Endothelial cell of umbilical vein (primary cell): ENCODE data around the gene THEMIS. TPM values are rescaled to one million over a fixed set of nuclear protein-coding genes. Genes with fewer than 3 reads are reported as not detected.

Experiments
- BruUV-seq: library from RNA; stranded (reverse); fragments of 400-500 nt; replicated peaks from 2 replicates; lab custom pipeline; 2021; lab: Mats Ljungman, UMichigan
- CTCF ChIA-PET: fragments of 300-600, 350-600 bp; sonication (Branson Sonifier 250); formaldehyde crosslinking; loops from one replicate; lab custom pipeline; 2021; ENCODE audit warnings: antibody characterized with exemption, inconsistent platforms; lab: Charles Lee
- POLR2A ChIA-PET: fragments of 300-600, 350-600 bp; sonication (Branson Sonifier 250); formaldehyde crosslinking; loops from one replicate; lab custom pipeline; 2021; ENCODE audit warnings: antibody characterized with exemption, inconsistent platforms; lab: Charles Lee
- DNase-seq: peaks from one replicate; pipeline ENCODE4 v3.0.0-alpha.2; 2011; ENCODE audit warnings: low read depth, low spot score
- FAIRE-seq: peaks from 2 replicates; lab custom pipeline; 2011; peaks lifted over from hg19 to GRCh38; lab: Jason Lieb, UNC
- H2AFZ ChIP-seq: 2 replicates; pipeline ENCODE4 v1.6.0; 2012; ENCODE audit warnings: low read depth, low read length, control low read depth, inconsistent platforms
- H3K27ac ChIP-seq: 2 replicates; pipeline ENCODE4 v1.5.1; 2011; ENCODE audit warnings: low read depth, mild to moderate bottlenecking, control low read depth, low read length, moderate library complexity; ENCODE audit not compliant: insufficient read depth
- H3K27me3 ChIP-seq, 2 experiments: 2 replicates each; pipeline versions ENCODE4 v1.6.0 to v1.6.1; 2011; ENCODE audit warnings: low read length in 2 of 2, mixed read lengths in 1 of 2; ENCODE audit not compliant: control insufficient read depth in 2 of 2, insufficient read depth in 2 of 2
- H3K36me3 ChIP-seq, 2 experiments: 2 replicates in 1 of 2; 3 replicates in 1 of 2; pipeline ENCODE4 v1.5.1; 2011; ENCODE audit warnings: low read length in 2 of 2, mild to moderate bottlenecking in 1 of 2, moderate library complexity in 1 of 2; ENCODE audit not compliant: control insufficient read depth in 2 of 2, insufficient read depth in 2 of 2; ENCODE audit errors: extremely low read depth in 1 of 2
- H3K4me1 ChIP-seq: 3 replicates; pipeline ENCODE4 v1.5.1; 2011; ENCODE audit warnings: mild to moderate bottlenecking, low read length; ENCODE audit not compliant: control insufficient read depth, insufficient read depth; ENCODE audit errors: extremely low read depth
- H3K4me2 ChIP-seq: 2 replicates; pipeline ENCODE4 v1.6.1; 2011; ENCODE audit warnings: low read length, control low read depth, mixed read lengths; ENCODE audit not compliant: insufficient read depth
- H3K4me3 ChIP-seq, 3 experiments: fragments of 200-600 bp in 1 of 3; sonication (generic), shearing (Covaris generic) in 1 of 3; replicated peaks in 1 of 3; 2 replicates each; pipeline ENCODE4 v1.5.1; 2011 to 2016; ENCODE audit warnings: control low read depth in 3 of 3, low read length in 3 of 3, mild to moderate bottlenecking in 2 of 3, inconsistent platforms in 1 of 3, low read depth in 1 of 3, moderate library complexity in 1 of 3; ENCODE audit not compliant: insufficient read depth in 1 of 3
- H3K79me2 ChIP-seq: 2 replicates; pipeline ENCODE4 v1.6.0; 2012; ENCODE audit warnings: low read length, inconsistent platforms; ENCODE audit not compliant: control insufficient read depth, insufficient read depth
- H3K9ac ChIP-seq: replicated peaks from 2 replicates; pipeline ENCODE3; 2011; ENCODE audit warnings: low read length, control low read depth; ENCODE audit not compliant: insufficient read depth; ENCODE audit errors: extremely low read depth
- H3K9me1 ChIP-seq: replicated peaks from 3 replicates; pipeline ENCODE4 v1.6.0; 2011; ENCODE audit warnings: mild to moderate bottlenecking, low read length; ENCODE audit not compliant: control insufficient read depth, insufficient read depth; ENCODE audit errors: extremely low read depth
- H3K9me3 ChIP-seq: replicated peaks from 2 replicates; pipeline ENCODE4 v1.5.1; 2012; ENCODE audit warnings: low read length, inconsistent platforms; ENCODE audit not compliant: control insufficient read depth, insufficient read depth
- H4K20me1 ChIP-seq: replicated peaks from 2 replicates; pipeline ENCODE3; 2011; ENCODE audit warnings: mild to moderate bottlenecking, low read length; ENCODE audit not compliant: control insufficient read depth, insufficient read depth; ENCODE audit errors: extremely low read depth
- EZH2 ChIP-seq: IDR thresholded peaks from 2 replicates; pipeline ENCODE4 v1.6.1; 2012; ENCODE audit warnings: borderline replicate concordance, low read depth, mild to moderate bottlenecking, moderate library complexity, low read length, inconsistent platforms; ENCODE audit not compliant: severe bottlenecking
- FOS ChIP-seq: IDR thresholded peaks from 2 replicates; pipeline ENCODE4 v1.6.1; 2011; ENCODE audit warnings: mild to moderate bottlenecking, low read length, moderate library complexity, borderline replicate concordance; ENCODE audit not compliant: insufficient read depth
- GATA2 ChIP-seq: IDR thresholded peaks from 2 replicates; pipeline ENCODE4 v1.7.0; 2011; ENCODE audit warnings: low read depth, mild to moderate bottlenecking, moderate library complexity, mixed read lengths, low read length; ENCODE audit not compliant: insufficient read length, insufficient read depth
- JUN ChIP-seq: IDR thresholded peaks from 2 replicates; pipeline ENCODE4 v1.6.1; 2011; ENCODE audit warnings: borderline replicate concordance, low read depth; ENCODE audit not compliant: insufficient read length, insufficient read depth
- MAX ChIP-seq: IDR thresholded peaks from 2 replicates; pipeline ENCODE4 v1.6.1; 2011; ENCODE audit not compliant: insufficient read depth, insufficient read length
- MYC ChIP-seq: IDR thresholded peaks from one replicate; pipeline ENCODE4 v1.6.1; 2011; ENCODE audit warnings: mild to moderate bottlenecking, low read depth, low read length
- POLR2A ChIP-seq: IDR thresholded peaks from 2 replicates; pipeline ENCODE4 v1.6.1; 2012; ENCODE audit warnings: low read depth, mild to moderate bottlenecking, control low read depth, low read length
- POLR2AphosphoS5 ChIP-seq: IDR thresholded peaks from 2 replicates; pipeline ENCODE4 v1.6.1; 2012; ENCODE audit warnings: low read depth, mild to moderate bottlenecking, control low read depth, low read length, moderate library complexity; ENCODE audit not compliant: insufficient read depth
- dilution Hi-C: fragments of 300-500 bp; cut with MboI; formaldehyde crosslinking; loops from one replicate; pipeline ENCODE4 v1.15.0; 2019; ENCODE audit warnings: low sequenced_read_pairs; ENCODE audit not compliant: extremely low pct_ligation_motif_present
- intact Hi-C: fragments of 100-400 bp; cut with micrococcal nuclease; formaldehyde crosslinking; loops from one replicate; pipeline ENCODE4 v1.10.0; 2022
- polyA plus RNA-seq, 4 experiments: library from polyadenylated mRNA; depleted of rRNA in 3 of 4; stranded (reverse) in 3 of 4; unstranded in 1 of 4; fragments of >200 nt; gene quantifications; 2 replicates each; pipeline versions ENCODE4 v1.2.1 to v1.2.3, GENCODE V29; 2011 to 2012; ENCODE audit warnings: missing spikeins in 1 of 4
- total RNA-seq: library from RNA; stranded (reverse); gene quantifications from 2 replicates; pipeline ENCODE4 v1.2.3, GENCODE V29; 2021
- TF ChIP-seq, protein P1 (sequence below), 2 donors: IDR thresholded peaks; 1 replicate in 1 of 2; 2 replicates in 1 of 2; pipeline ENCODE4 v1.5.1; 2011; ENCODE audit warnings: low read length in 2 of 2, mild to moderate bottlenecking in 2 of 2, moderate library complexity in 2 of 2, control low read depth in 1 of 2, inconsistent platforms in 1 of 2, low read depth in 1 of 2; ENCODE audit not compliant: insufficient read depth in 1 of 2; ENCODE audit errors: extremely low read depth in 1 of 2

Gene THEMIS
- total and polyA plus RNA-seq, 2 donors (not counting 3 experiments of a cell fraction or from before 2014, with no cell fraction given): not detected

- H3K79me2 ChIP-seq: no peaks in the 10 kb centered on the region
- dilution Hi-C loops: no loop called here
- no peak overlapping the region for H3K9ac ChIP-seq
- H2AFZ ChIP-seq: no peak overlapping the region
- no TSS peak for BruUV-seq
- no peak overlapping the region for H3K4me3 ChIP-seq
- ChIA-PET POLR2A (no interaction called here), CTCF (interaction anchor here (1.4 kb wide), 1 partner anchor 998 kb away, joined by 4 read pairs; no protein-coding TSS in a partner anchor)
- H3K36me3 ChIP-seq: no peaks in the 10 kb centered on the region
- H3K9me1 ChIP-seq: no peaks in the 10 kb centered on the region
- TF ChIP-seq POLR2AphosphoS5 (no peak), MYC (no peak), GATA2 (no peak), FOS (no peak), JUN (no peak), MAX (no peak), EZH2 (no peak), POLR2A (no peak)
- TF ChIP-seq, protein P1, sequence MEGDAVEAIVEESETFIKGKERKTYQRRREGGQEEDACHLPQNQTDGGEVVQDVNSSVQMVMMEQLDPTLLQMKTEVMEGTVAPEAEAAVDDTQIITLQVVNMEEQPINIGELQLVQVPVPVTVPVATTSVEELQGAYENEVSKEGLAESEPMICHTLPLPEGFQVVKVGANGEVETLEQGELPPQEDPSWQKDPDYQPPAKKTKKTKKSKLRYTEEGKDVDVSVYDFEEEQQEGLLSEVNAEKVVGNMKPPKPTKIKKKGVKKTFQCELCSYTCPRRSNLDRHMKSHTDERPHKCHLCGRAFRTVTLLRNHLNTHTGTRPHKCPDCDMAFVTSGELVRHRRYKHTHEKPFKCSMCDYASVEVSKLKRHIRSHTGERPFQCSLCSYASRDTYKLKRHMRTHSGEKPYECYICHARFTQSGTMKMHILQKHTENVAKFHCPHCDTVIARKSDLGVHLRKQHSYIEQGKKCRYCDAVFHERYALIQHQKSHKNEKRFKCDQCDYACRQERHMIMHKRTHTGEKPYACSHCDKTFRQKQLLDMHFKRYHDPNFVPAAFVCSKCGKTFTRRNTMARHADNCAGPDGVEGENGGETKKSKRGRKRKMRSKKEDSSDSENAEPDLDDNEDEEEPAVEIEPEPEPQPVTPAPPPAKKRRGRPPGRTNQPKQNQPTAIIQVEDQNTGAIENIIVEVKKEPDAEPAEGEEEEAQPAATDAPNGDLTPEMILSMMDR (IDR thresholded peaks at IDR 0.05; ENCODE audit: extremely low read depth in 1 of 2, insufficient read depth in 1 of 2, low read depth in 1 of 2, low read length in 2 of 2): no peak
- H3K4me1 ChIP-seq: no peaks in the 10 kb centered on the region
- no peaks in the 10 kb centered on the region for H3K9me3 ChIP-seq
- H3K4me2 ChIP-seq: no peak overlapping the region
- H3K27me3 ChIP-seq: peaks cover 4 to 9% of the 10 kb centered on the region in 2 experiments
- H4K20me1 ChIP-seq: no peaks in the 10 kb centered on the region
- intact Hi-C loops: no loop called here
- FAIRE-seq: no peak
- no peak overlapping the region for H3K27ac ChIP-seq
- no peak for DNase-seq
Observed at GRCh38 chr6:127732927-127733326, 167.9 kb downstream of the THEMIS start.
